Measurements from ENCODE around the gene PGAP2. TPM values are rescaled to one million over a fixed set of nuclear protein-coding genes. Genes with fewer than 3 reads are reported as not detected.
A peak's percentile ranks its signal among the peaks of the same experiment; 100 is the strongest.

The PGAP2 gene
- total and polyA plus RNA-seq, 2 donors (not counting 1 experiment from before 2014, with no cell fraction given), result 20.5 to 47.1 TPM

GRCh38 chr11:3799143-3799542 lies 9.2 kb upstream of the PGAP2 start:
- ATAC-seq (ENCODE audit: low read depth), result no peak
- H3K27me3 Mint-ChIP-seq, result no peaks in the 10 kb centered on the region
- no peak for DNase-seq

More at GRCh38 chr11:3799143-3799542, 9.2 kb upstream of the PGAP2 start:
- WGBS (ENCODE audit: insufficient coverage), result 98% methylated on average over 4 of the region's 9 CpGs
- TF ChIP-seq CTCF (IDR thresholded peaks at IDR 0.05), result no peak
- TF ChIP-seq EZH2 (IDR thresholded peaks at IDR 0.05; ENCODE audit: borderline replicate concordance, insufficient read depth, low read depth, low read length, poor library complexity, severe bottlenecking), result no peak
- CTCF ChIA-PET, result interaction anchor here (0.7 to 3.5 kb wide), 5 partner anchors 9 to 273 kb away, joined by 5 to 27 read pairs (median 10); partner anchors contain the start of genes PGAP2 and RHOG
- H4K20me1 ChIP-seq (ENCODE audit: control insufficient read depth, insufficient read depth, low read length, poor library complexity, severe bottlenecking), result peaks cover 17% of the 10 kb centered on the region
- no peak overlapping the region for H3K9ac ChIP-seq (ENCODE audit: low read length)
- H3K27me3 ChIP-seq (replicated peaks in 1 of 4; ENCODE audit: control extremely low read depth in 1 of 4, control insufficient read depth in 3 of 4, insufficient read depth in 4 of 4, low read length in 3 of 4), result no peaks in the 10 kb centered on the region
- peak overlapping the region; percentile 97 for H3K4me3 Mint-ChIP-seq
- H3K27ac ChIP-seq (ENCODE audit: low read length in 2 of 2), result no peak overlapping the region
- no peak overlapping the region for H3K27ac Mint-ChIP-seq
- H3K79me2 ChIP-seq (ENCODE audit: control insufficient read depth, insufficient read depth, low read length), result peaks cover 54% of the 10 kb centered on the region
- H3K4me1 ChIP-seq (ENCODE audit: control insufficient read depth in 2 of 2, insufficient read depth in 2 of 2, low read length in 2 of 2), result peaks cover 21 to 31% of the 10 kb centered on the region in 2 donors
- H3K4me3 ChIP-seq (ENCODE audit: control extremely low read depth in 1 of 5, extremely low read depth in 1 of 5, insufficient read depth in 1 of 5, low read depth in 2 of 5, low read length in 4 of 5), result no peak overlapping the region
- no peak overlapping the region for H3K4me2 ChIP-seq (replicated peaks; ENCODE audit: low read depth, low read length, poor library complexity, severe bottlenecking)
- no peaks in the 10 kb centered on the region for H3K9me3 ChIP-seq (ENCODE audit: control extremely low read depth in 1 of 3, control insufficient read depth in 2 of 3, insufficient read depth in 1 of 3, low read length in 2 of 3)
- POLR2A ChIA-PET, result interaction anchor here (0.7 kb wide), 1 partner anchor 8 kb away, joined by 4 read pairs; no protein-coding TSS in a partner anchor
- no peaks in the 10 kb centered on the region for H3K9me3 Mint-ChIP-seq (ENCODE audit: insufficient read depth)
- H2AFZ ChIP-seq (ENCODE audit: insufficient read depth, low read depth, low read length, poor library complexity, severe bottlenecking), result no peak overlapping the region
- no peaks in the 10 kb centered on the region for H3K36me3 ChIP-seq (replicated peaks in 1 of 2; ENCODE audit: control extremely low read depth in 1 of 2, control insufficient read depth in 1 of 2, extremely low read depth in 1 of 2, insufficient read depth in 2 of 2, low read length in 1 of 2)
- peaks cover 29% of the 10 kb centered on the region for H3K4me1 Mint-ChIP-seq
- intact Hi-C loops (cut with micrococcal nuclease), result loop anchor here (5.0 kb wide), 1 partner anchor 593 kb away; the partner anchor contains the start of gene TRIM21

Data from B cell (primary cell).